Effector memory CD8-positive, alpha-beta T cell (primary cell): ENCODE measurements around the gene CDH7.

Experiments
- ATAC-seq: fragments of 150-1000 bp; cut with Tn5 transposase; replicated peaks from 2 replicates; pipeline ENCODE4 v1.10.0; 2021; ENCODE audit warnings: mild to moderate bottlenecking, moderate library complexity
- DNase-seq, 3 experiments: peaks; one replicate each; pipeline ENCODE4 v3.0.0; 2021
- H3K27ac Mint-ChIP-seq, 2 donors: one replicate each; pipeline ENCODE4 v1.8.0; 2022; ENCODE audit warnings: mild to moderate bottlenecking in 2 of 2, mixed read lengths in 2 of 2, moderate library complexity in 2 of 2
- H3K27me3 Mint-ChIP-seq, 2 donors: one replicate each; pipeline ENCODE4 v1.8.0; 2022; ENCODE audit warnings: mixed read lengths in 2 of 2
- H3K36me3 Mint-ChIP-seq: one replicate; pipeline ENCODE4 v1.8.0; 2022; ENCODE audit warnings: mild to moderate bottlenecking, moderate library complexity, mixed read lengths; ENCODE audit not compliant: insufficient read depth
- H3K4me1 Mint-ChIP-seq, 2 donors: one replicate each; pipeline ENCODE4 v1.8.0; 2022; ENCODE audit warnings: low read depth in 2 of 2, mixed read lengths in 2 of 2
- H3K4me3 Mint-ChIP-seq, 2 donors: one replicate each; pipeline ENCODE4 v1.8.0; 2022; ENCODE audit warnings: mild to moderate bottlenecking in 2 of 2, mixed read lengths in 2 of 2, moderate library complexity in 2 of 2
- H3K9me3 Mint-ChIP-seq, 2 donors: one replicate each; pipeline ENCODE4 v1.8.0; 2022; ENCODE audit warnings: mixed read lengths in 2 of 2

The CDH7 gene

GRCh38 chr18:65752625-65753325 is 2.0 kb downstream of the CDH7 start:
- ATAC-seq: no peak
- no peaks in the 10 kb centered on the region for H3K4me1 Mint-ChIP-seq
- peaks cover 0 to 6% of the 10 kb centered on the region in 2 donors for H3K9me3 Mint-ChIP-seq

GRCh38 chr18:65753520-65753919 is 2.7 kb downstream of the CDH7 start:
- Mint-ChIP-seq H3K27ac (no peak overlapping the region), H3K4me1 (no peaks in the 10 kb centered on the region), H3K4me3 (no peak overlapping the region), H3K9me3 (peaks cover 0 to 5% of the 10 kb centered on the region in 2 donors), H3K27me3 (no peaks in the 10 kb centered on the region), H3K36me3 (no peaks in the 10 kb centered on the region)
- ATAC-seq (no peak), DNase-seq (no peak)

More at GRCh38 chr18:65752625-65753325, 2.0 kb downstream of the CDH7 start:
- Mint-ChIP-seq H3K27me3 (no peaks in the 10 kb centered on the region), H3K4me3 (no peak overlapping the region), H3K27ac (no peak overlapping the region), H3K36me3 (no peaks in the 10 kb centered on the region)
- no peak for DNase-seq

- H3K36me3 Mint-ChIP-seq: no peaks in the 10 kb centered on the region
- no peak overlapping the region for H3K27ac Mint-ChIP-seq
- no peak for DNase-seq
- H3K4me1 Mint-ChIP-seq: no peaks in the 10 kb centered on the region
- no peak overlapping the region for H3K4me3 Mint-ChIP-seq
- no peaks in the 10 kb centered on the region for H3K27me3 Mint-ChIP-seq
- ATAC-seq: no peak
- H3K9me3 Mint-ChIP-seq: peaks cover 0 to 5% of the 10 kb centered on the region in 2 donors
Measured at GRCh38 chr18:65754121-65754520, 3.3 kb downstream of the CDH7 start.

- H3K36me3 Mint-ChIP-seq: no peaks in the 10 kb centered on the region
- no peaks in the 10 kb centered on the region for H3K27me3 Mint-ChIP-seq
- no peak overlapping the region for H3K27ac Mint-ChIP-seq
- DNase-seq (no peak), ATAC-seq (no peak)
- H3K4me3 Mint-ChIP-seq: no peak overlapping the region
- H3K4me1 Mint-ChIP-seq: no peaks in the 10 kb centered on the region
- H3K9me3 Mint-ChIP-seq: peaks cover 0 to 5% of the 10 kb centered on the region in 2 donors
Measured at GRCh38 chr18:65755616-65756015, 4.8 kb downstream of the CDH7 start.

- no peak for ATAC-seq
- no peaks in the 10 kb centered on the region for H3K27me3 Mint-ChIP-seq
- no peak overlapping the region for H3K4me3 Mint-ChIP-seq
- DNase-seq: no peak
- peaks cover 0 to 4% of the 10 kb centered on the region in 2 donors for H3K9me3 Mint-ChIP-seq
- H3K36me3 Mint-ChIP-seq: no peaks in the 10 kb centered on the region
- no peak overlapping the region for H3K27ac Mint-ChIP-seq
- no peaks in the 10 kb centered on the region for H3K4me1 Mint-ChIP-seq
Measured at GRCh38 chr18:65760457-65760856, 9.6 kb downstream of the CDH7 start.

GRCh38 chr18:65761636-65762295 is 11.0 kb downstream of the CDH7 start:
- no peak overlapping the region for H3K27ac Mint-ChIP-seq
- ATAC-seq (no peak), DNase-seq (no peak)
- no peaks in the 10 kb centered on the region for H3K36me3 Mint-ChIP-seq
- peaks cover 0 to 4% of the 10 kb centered on the region in 2 donors for H3K9me3 Mint-ChIP-seq
- H3K4me1 Mint-ChIP-seq: no peaks in the 10 kb centered on the region
- no peaks in the 10 kb centered on the region for H3K27me3 Mint-ChIP-seq
- no peak overlapping the region for H3K4me3 Mint-ChIP-seq

GRCh38 chr18:65762556-65762955 is 11.7 kb downstream of the CDH7 start:
- Mint-ChIP-seq H3K9me3 (peaks cover 0 to 6% of the 10 kb centered on the region in 2 donors), H3K4me1 (no peaks in the 10 kb centered on the region), H3K27ac (no peak overlapping the region), H3K27me3 (no peaks in the 10 kb centered on the region), H3K36me3 (no peaks in the 10 kb centered on the region), H3K4me3 (no peak overlapping the region)
- ATAC-seq: no peak
- no peak for DNase-seq

GRCh38 chr18:65767406-65767805 is 16.6 kb downstream of the CDH7 start:
- ATAC-seq: no peak
- Mint-ChIP-seq H3K27ac (no peak overlapping the region), H3K9me3 (peaks cover 0 to 6% of the 10 kb centered on the region in 2 donors), H3K36me3 (no peaks in the 10 kb centered on the region), H3K27me3 (no peaks in the 10 kb centered on the region), H3K4me1 (no peaks in the 10 kb centered on the region), H3K4me3 (no peak overlapping the region)
- no peak for DNase-seq

- peaks cover 0 to 4% of the 10 kb centered on the region in 2 donors for H3K9me3 Mint-ChIP-seq
- ATAC-seq (no peak), DNase-seq (no peak)
- no peak overlapping the region for H3K27ac Mint-ChIP-seq
- H3K4me1 Mint-ChIP-seq: no peaks in the 10 kb centered on the region
- H3K4me3 Mint-ChIP-seq: no peak overlapping the region
- H3K36me3 Mint-ChIP-seq: no peaks in the 10 kb centered on the region
- H3K27me3 Mint-ChIP-seq: no peaks in the 10 kb centered on the region
Measured at GRCh38 chr18:65768120-65768778, 17.4 kb downstream of the CDH7 start.

- Mint-ChIP-seq H3K9me3 (peaks cover 4% of the 10 kb centered on the region in 2 donors), H3K27me3 (no peaks in the 10 kb centered on the region), H3K4me1 (no peaks in the 10 kb centered on the region), H3K4me3 (no peak overlapping the region), H3K27ac (no peak overlapping the region), H3K36me3 (no peaks in the 10 kb centered on the region)
- DNase-seq (no peak), ATAC-seq (no peak)
Measured at GRCh38 chr18:65769652-65770051, 18.8 kb downstream of the CDH7 start.

GRCh38 chr18:65786474-65786873 is 35.7 kb downstream of the CDH7 start:
- peaks cover 5 to 11% of the 10 kb centered on the region in 2 donors for H3K9me3 Mint-ChIP-seq
- no peak overlapping the region for H3K27ac Mint-ChIP-seq
- ATAC-seq (no peak), DNase-seq (no peak)
- H3K36me3 Mint-ChIP-seq: no peaks in the 10 kb centered on the region
- no peaks in the 10 kb centered on the region for H3K4me1 Mint-ChIP-seq
- H3K4me3 Mint-ChIP-seq: no peak overlapping the region
- no peaks in the 10 kb centered on the region for H3K27me3 Mint-ChIP-seq

- H3K4me3 Mint-ChIP-seq: no peak overlapping the region
- H3K9me3 Mint-ChIP-seq: peaks cover 7 to 11% of the 10 kb centered on the region in 2 donors
- ATAC-seq (no peak), DNase-seq (no peak)
- H3K27me3 Mint-ChIP-seq: no peaks in the 10 kb centered on the region
- no peaks in the 10 kb centered on the region for H3K36me3 Mint-ChIP-seq
- H3K4me1 Mint-ChIP-seq: no peaks in the 10 kb centered on the region
- no peak overlapping the region for H3K27ac Mint-ChIP-seq
Measured at GRCh38 chr18:65788373-65788772, 37.6 kb downstream of the CDH7 start.

GRCh38 chr18:65790604-65791003 is 39.8 kb downstream of the CDH7 start:
- DNase-seq: no peak
- H3K9me3 Mint-ChIP-seq: peaks cover 9 to 19% of the 10 kb centered on the region in 2 donors
- H3K27ac Mint-ChIP-seq: no peak overlapping the region
- no peaks in the 10 kb centered on the region for H3K4me1 Mint-ChIP-seq
- ATAC-seq: no peak
- H3K36me3 Mint-ChIP-seq: no peaks in the 10 kb centered on the region
- no peak overlapping the region for H3K4me3 Mint-ChIP-seq
- no peaks in the 10 kb centered on the region for H3K27me3 Mint-ChIP-seq

- Mint-ChIP-seq H3K36me3 (no peaks in the 10 kb centered on the region), H3K27ac (no peak overlapping the region), H3K4me3 (no peak overlapping the region), H3K27me3 (no peaks in the 10 kb centered on the region), H3K4me1 (no peaks in the 10 kb centered on the region), H3K9me3 (peaks cover 9 to 19% of the 10 kb centered on the region in 2 donors)
- DNase-seq: no peak
- no peak for ATAC-seq
Measured at GRCh38 chr18:65791719-65792118, 40.9 kb downstream of the CDH7 start.
